ENCODE results near the gene FAM180A. TPM values are rescaled to one million over a fixed set of nuclear protein-coding genes. Genes with fewer than 3 reads are reported as not detected.

FAM180A gene
- polyA plus RNA-seq, 1 donor (not counting 4 experiments of a cell fraction or from before 2014, with no cell fraction given): 0.73 TPM

DNA sequence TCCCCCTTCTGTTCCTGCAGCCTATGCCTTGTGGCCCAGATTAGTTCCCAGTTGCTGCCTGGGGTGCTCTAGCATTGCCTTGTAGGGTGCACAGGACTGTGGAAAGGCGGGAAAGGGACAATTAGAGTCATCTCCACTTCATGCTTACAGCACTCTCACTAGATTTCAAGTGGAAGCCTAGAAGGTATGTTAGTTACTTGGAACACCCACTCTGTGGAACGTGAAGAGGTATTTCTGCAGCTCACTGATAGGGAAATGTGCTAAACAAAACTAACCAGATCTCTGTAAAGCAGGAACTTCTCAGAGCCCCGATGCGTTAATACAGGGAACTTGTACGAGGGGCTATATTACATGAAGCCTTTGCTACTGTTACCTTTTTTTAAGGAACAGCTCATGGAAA, 66.9 kb downstream of the FAM180A start:
- no peak for FAIRE-seq
- Histone ChIP-seq H3K9ac (ENCODE audit: control insufficient read depth, extremely low read depth, insufficient read depth, low read length) (no peak overlapping the region), H3K36me3 (ENCODE audit: control insufficient read depth in 2 of 2, extremely low read depth in 1 of 2, insufficient read depth in 2 of 2, low read length in 2 of 2) (peaks cover 4 to 11% of the 10 kb centered on the region in 2 experiments), H3K9me3 (ENCODE audit: control insufficient read depth, low read depth, low read length) (no peaks in the 10 kb centered on the region), H3K4me1 (ENCODE audit: control insufficient read depth, extremely low read depth, insufficient read depth, low read length) (peaks cover 52% of the 10 kb centered on the region), H2AFZ (ENCODE audit: control insufficient read depth, low read length) (no peak overlapping the region), H3K27me3 (ENCODE audit: control insufficient read depth, extremely low read depth, insufficient read depth, low read length) (no peaks in the 10 kb centered on the region), H3K4me2 (ENCODE audit: control insufficient read depth, extremely low read depth, insufficient read depth, low read depth, low read length) (no peak overlapping the region), H4K20me1 (ENCODE audit: control insufficient read depth, extremely low read depth, insufficient read depth, low read length) (no peaks in the 10 kb centered on the region), H3K27ac (ENCODE audit: control insufficient read depth, insufficient read depth, low read length) (no peak overlapping the region), H3K9me1 (ENCODE audit: control insufficient read depth, extremely low read depth, insufficient read depth, low read length) (no peaks in the 10 kb centered on the region), H3K79me2 (ENCODE audit: control insufficient read depth, insufficient read depth, low read length) (peaks cover 3% of the 10 kb centered on the region), H3K4me3 (ENCODE audit: control insufficient read depth in 2 of 3, extremely low read depth in 1 of 3, insufficient read depth in 2 of 3, low read depth in 1 of 3, low read length in 3 of 3) (no peak overlapping the region)
- dilution Hi-C loops (cut with MboI; ENCODE audit: extremely low pct_ligation_motif_present, low sequenced_read_pairs): no loop called here
- no peak for DNase-seq (ENCODE audit: low read depth, low spot score)
- no peak for TF ChIP-seq EZH2 (IDR thresholded peaks at IDR 0.05; ENCODE audit: low read length)
- TF ChIP-seq, protein P1, sequence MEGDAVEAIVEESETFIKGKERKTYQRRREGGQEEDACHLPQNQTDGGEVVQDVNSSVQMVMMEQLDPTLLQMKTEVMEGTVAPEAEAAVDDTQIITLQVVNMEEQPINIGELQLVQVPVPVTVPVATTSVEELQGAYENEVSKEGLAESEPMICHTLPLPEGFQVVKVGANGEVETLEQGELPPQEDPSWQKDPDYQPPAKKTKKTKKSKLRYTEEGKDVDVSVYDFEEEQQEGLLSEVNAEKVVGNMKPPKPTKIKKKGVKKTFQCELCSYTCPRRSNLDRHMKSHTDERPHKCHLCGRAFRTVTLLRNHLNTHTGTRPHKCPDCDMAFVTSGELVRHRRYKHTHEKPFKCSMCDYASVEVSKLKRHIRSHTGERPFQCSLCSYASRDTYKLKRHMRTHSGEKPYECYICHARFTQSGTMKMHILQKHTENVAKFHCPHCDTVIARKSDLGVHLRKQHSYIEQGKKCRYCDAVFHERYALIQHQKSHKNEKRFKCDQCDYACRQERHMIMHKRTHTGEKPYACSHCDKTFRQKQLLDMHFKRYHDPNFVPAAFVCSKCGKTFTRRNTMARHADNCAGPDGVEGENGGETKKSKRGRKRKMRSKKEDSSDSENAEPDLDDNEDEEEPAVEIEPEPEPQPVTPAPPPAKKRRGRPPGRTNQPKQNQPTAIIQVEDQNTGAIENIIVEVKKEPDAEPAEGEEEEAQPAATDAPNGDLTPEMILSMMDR (optimal IDR thresholded peaks at IDR 0.05 in 1 of 3, IDR thresholded peaks at IDR 0.05 in 1 of 3, conservative IDR thresholded peaks at IDR 0.05 in 1 of 3; ENCODE audit: extremely low read depth in 1 of 3, insufficient read depth in 2 of 3, low read length in 3 of 3): no peak

Other genes starting within 250 kb of the FAM180A start
- gene CNOT4, start 238.7 kb downstream of the FAM180A start, polyA plus RNA-seq: 8.2 to 12.6 TPM (median 11.4 TPM) in 3 replicates
- gene NUP205, start 190.9 kb downstream of the FAM180A start, polyA plus RNA-seq: 56.2 to 74.6 TPM (median 61.0 TPM) in 3 replicates
- gene STMP1, start 86.3 kb downstream of the FAM180A start, polyA plus RNA-seq: 16.6 to 30.5 TPM (median 24.8 TPM) in 3 replicates
- gene SLC13A4, start 20.6 kb downstream of the FAM180A start, polyA plus RNA-seq: 0.02 to 0.12 TPM (median 0.03 TPM) in 3 replicates
- 94.2 to 151 TPM (median 125 TPM) in 3 replicates for gene MTPN, start 228.5 kb upstream of the FAM180A start, polyA plus RNA-seq

Measured in keratinocyte (primary cell).